ENCODE results near the gene CACNA2D3. TPM values are rescaled to one million over a fixed set of nuclear protein-coding genes. Genes with fewer than 3 reads are reported as not detected.

CACNA2D3 gene
- total RNA-seq, 1 donor from 2014 or later, result not detected

DNA sequence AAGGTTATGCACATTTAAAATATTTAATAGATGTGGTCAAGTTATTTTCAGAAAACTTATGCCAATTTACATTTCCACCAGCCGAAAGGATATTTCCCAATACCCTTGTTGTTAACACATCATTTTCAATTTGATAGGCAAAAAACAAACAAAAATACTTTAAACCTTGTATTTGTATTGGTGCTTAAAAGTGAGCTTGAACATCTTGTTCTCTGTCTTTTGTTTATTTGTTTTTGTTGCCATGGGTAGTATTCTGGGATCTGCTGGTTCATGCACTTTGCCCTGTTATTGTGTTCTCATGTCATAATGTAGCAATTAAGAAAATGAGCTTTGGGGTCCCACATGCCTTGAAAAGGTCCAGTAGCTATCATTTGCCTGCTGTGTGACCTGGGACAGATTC, 614.1 kb downstream of the CACNA2D3 start:
- Mint-ChIP-seq H3K27ac (no peak overlapping the region), H3K27me3 (ENCODE audit: insufficient read depth) (no peaks in the 10 kb centered on the region), H3K4me1 (ENCODE audit: low read depth) (no peaks in the 10 kb centered on the region), H3K36me3 (ENCODE audit: low read depth) (no peaks in the 10 kb centered on the region), H3K4me3 (no peak overlapping the region), H3K9me3 (no peaks in the 10 kb centered on the region)
- intact Hi-C loops (cut with micrococcal nuclease), result no loop called here
- no peak for DNase-seq (ENCODE audit: low spot score)

GRCh38 chr3:54743755-54744154, 621.4 kb downstream of the CACNA2D3 start:
- Mint-ChIP-seq H3K9me3 (no peaks in the 10 kb centered on the region), H3K27ac (no peak overlapping the region), H3K36me3 (ENCODE audit: low read depth) (no peaks in the 10 kb centered on the region), H3K27me3 (ENCODE audit: insufficient read depth) (no peaks in the 10 kb centered on the region), H3K4me1 (ENCODE audit: low read depth) (no peaks in the 10 kb centered on the region), H3K4me3 (no peak overlapping the region)
- intact Hi-C loops (cut with micrococcal nuclease), result no loop called here
- DNase-seq (ENCODE audit: low spot score), result no peak

DNA sequence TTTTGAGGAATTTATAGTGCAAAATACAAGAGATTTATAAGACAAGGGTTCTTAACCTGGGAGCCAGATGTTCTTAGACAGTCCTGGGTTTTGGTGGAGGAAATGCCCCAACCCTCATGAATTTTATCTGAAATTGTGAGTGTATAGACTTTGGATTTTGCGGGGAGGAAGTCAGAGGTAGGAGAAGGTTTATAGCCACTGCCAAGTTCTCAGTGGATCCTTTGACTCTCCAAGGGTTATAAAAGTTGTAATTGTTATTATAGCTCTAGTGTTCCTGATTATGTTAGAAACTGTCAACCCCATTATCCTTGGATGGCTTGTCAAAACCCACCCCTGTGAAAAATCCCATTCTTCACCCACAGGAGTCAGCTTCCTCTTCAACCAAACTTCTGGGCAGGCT, 621.9 kb downstream of the CACNA2D3 start:
- Mint-ChIP-seq H3K4me1 (ENCODE audit: low read depth) (no peaks in the 10 kb centered on the region), H3K27ac (no peak overlapping the region), H3K4me3 (no peak overlapping the region), H3K9me3 (no peaks in the 10 kb centered on the region), H3K27me3 (ENCODE audit: insufficient read depth) (no peaks in the 10 kb centered on the region), H3K36me3 (ENCODE audit: low read depth) (no peaks in the 10 kb centered on the region)
- intact Hi-C loops (cut with micrococcal nuclease), result no loop called here
- no peak for DNase-seq (ENCODE audit: low spot score)

DNA sequence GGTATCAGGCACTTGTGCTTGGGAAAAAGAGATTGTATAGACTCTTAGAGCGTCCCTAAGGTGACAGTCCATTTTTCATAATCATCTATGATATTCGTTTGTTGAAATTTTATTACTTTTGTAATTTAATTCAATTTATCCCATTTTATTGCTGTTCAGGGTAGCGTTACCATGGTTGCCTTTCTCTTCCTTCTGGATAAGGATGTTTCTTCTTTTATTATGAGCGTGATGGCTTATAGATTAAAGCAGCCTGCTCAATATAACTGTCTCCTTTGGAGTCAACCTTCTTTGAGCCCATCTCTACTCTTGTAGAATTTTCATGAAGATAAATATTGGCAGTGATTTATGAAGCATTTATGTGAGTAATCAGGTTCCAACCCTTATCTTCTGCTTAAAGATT, 623.5 kb downstream of the CACNA2D3 start:
- Mint-ChIP-seq H3K27me3 (ENCODE audit: insufficient read depth) (no peaks in the 10 kb centered on the region), H3K4me1 (ENCODE audit: low read depth) (no peaks in the 10 kb centered on the region), H3K36me3 (ENCODE audit: low read depth) (no peaks in the 10 kb centered on the region), H3K9me3 (no peaks in the 10 kb centered on the region), H3K27ac (no peak overlapping the region), H3K4me3 (no peak overlapping the region)
- intact Hi-C loops (cut with micrococcal nuclease), result no loop called here
- no peak for DNase-seq (ENCODE audit: low spot score)

DNA sequence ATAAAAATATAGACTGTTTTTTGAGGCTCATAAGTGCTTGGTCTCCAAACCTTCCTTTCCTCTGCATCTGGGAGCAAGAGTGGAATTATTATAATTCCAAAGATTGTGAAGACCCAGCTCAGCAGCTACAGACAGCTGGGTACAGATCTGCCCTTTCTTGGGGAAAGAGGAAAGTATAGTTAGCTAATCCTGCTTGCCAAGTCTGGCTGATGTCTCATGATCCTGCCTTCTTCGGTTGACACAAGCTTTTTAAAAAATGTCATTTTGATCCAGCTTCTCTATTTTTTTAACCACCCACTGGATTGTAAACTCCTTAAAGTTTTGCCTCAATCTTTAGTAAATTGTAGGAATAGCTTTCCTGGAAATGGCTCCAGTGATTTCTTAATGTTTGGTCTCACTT, 624.4 kb downstream of the CACNA2D3 start:
- DNase-seq (ENCODE audit: low spot score), result no peak
- Mint-ChIP-seq H3K27me3 (ENCODE audit: insufficient read depth) (no peaks in the 10 kb centered on the region), H3K9me3 (no peaks in the 10 kb centered on the region), H3K4me3 (no peak overlapping the region), H3K4me1 (ENCODE audit: low read depth) (no peaks in the 10 kb centered on the region), H3K36me3 (ENCODE audit: low read depth) (no peaks in the 10 kb centered on the region), H3K27ac (no peak overlapping the region)
- intact Hi-C loops (cut with micrococcal nuclease), result no loop called here

- no peaks in the 10 kb centered on the region for H3K4me1 Mint-ChIP-seq (ENCODE audit: low read depth)
- no peak for DNase-seq (ENCODE audit: low spot score)
- intact Hi-C loops (cut with micrococcal nuclease), result no loop called here
- H3K9me3 Mint-ChIP-seq, result no peaks in the 10 kb centered on the region
- H3K27ac Mint-ChIP-seq, result no peak overlapping the region
- no peak overlapping the region for H3K4me3 Mint-ChIP-seq
- no peaks in the 10 kb centered on the region for H3K27me3 Mint-ChIP-seq (ENCODE audit: insufficient read depth)
- H3K36me3 Mint-ChIP-seq (ENCODE audit: low read depth), result no peaks in the 10 kb centered on the region
Measured at GRCh38 chr3:54755756-54756155, 633.4 kb downstream of the CACNA2D3 start.

DNA sequence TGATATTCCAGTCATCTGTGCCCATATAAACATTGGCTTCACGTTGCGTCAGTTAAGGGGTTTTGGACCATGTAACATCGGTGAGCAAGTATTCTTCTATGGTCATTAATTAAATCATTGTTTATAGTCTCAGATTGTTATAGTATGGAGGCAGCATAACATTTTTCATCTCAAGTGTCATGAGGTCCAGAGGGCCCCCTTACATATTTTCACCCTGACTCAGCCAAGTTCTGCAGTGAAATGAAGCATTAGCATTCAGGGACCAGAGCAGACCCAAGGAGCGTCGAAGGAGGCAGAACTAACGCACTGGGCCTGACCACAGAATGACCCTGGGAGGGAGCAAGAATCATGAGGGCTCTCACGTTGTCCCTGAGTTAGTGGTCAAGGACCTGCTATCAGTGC, 634.0 kb downstream of the CACNA2D3 start:
- Mint-ChIP-seq H3K9me3 (no peaks in the 10 kb centered on the region), H3K27ac (no peak overlapping the region), H3K36me3 (ENCODE audit: low read depth) (no peaks in the 10 kb centered on the region), H3K4me3 (no peak overlapping the region), H3K4me1 (ENCODE audit: low read depth) (no peaks in the 10 kb centered on the region), H3K27me3 (ENCODE audit: insufficient read depth) (no peaks in the 10 kb centered on the region)
- intact Hi-C loops (cut with micrococcal nuclease), result no loop called here
- no peak for DNase-seq (ENCODE audit: low spot score)

GRCh38 chr3:54758461-54758860, 636.1 kb downstream of the CACNA2D3 start:
- Mint-ChIP-seq H3K36me3 (ENCODE audit: low read depth) (no peaks in the 10 kb centered on the region), H3K27ac (no peak overlapping the region), H3K4me3 (no peak overlapping the region), H3K4me1 (ENCODE audit: low read depth) (no peaks in the 10 kb centered on the region), H3K27me3 (ENCODE audit: insufficient read depth) (no peaks in the 10 kb centered on the region), H3K9me3 (no peaks in the 10 kb centered on the region)
- DNase-seq (ENCODE audit: low spot score), result no peak
- intact Hi-C loops (cut with micrococcal nuclease), result no loop called here

- Mint-ChIP-seq H3K27ac (no peak overlapping the region), H3K4me1 (ENCODE audit: low read depth) (no peaks in the 10 kb centered on the region), H3K27me3 (ENCODE audit: insufficient read depth) (no peaks in the 10 kb centered on the region), H3K4me3 (no peak overlapping the region), H3K36me3 (ENCODE audit: low read depth) (no peaks in the 10 kb centered on the region), H3K9me3 (no peaks in the 10 kb centered on the region)
- intact Hi-C loops (cut with micrococcal nuclease), result no loop called here
- no peak for DNase-seq (ENCODE audit: low spot score)
Measured at GRCh38 chr3:54759166-54759565, 636.8 kb downstream of the CACNA2D3 start.

GRCh38 chr3:54760201-54760600, 637.8 kb downstream of the CACNA2D3 start:
- H3K9me3 Mint-ChIP-seq, result no peaks in the 10 kb centered on the region
- no peak for DNase-seq (ENCODE audit: low spot score)
- H3K4me3 Mint-ChIP-seq, result no peak overlapping the region
- no peaks in the 10 kb centered on the region for H3K27me3 Mint-ChIP-seq (ENCODE audit: insufficient read depth)
- no peak overlapping the region for H3K27ac Mint-ChIP-seq
- intact Hi-C loops (cut with micrococcal nuclease), result no loop called here
- H3K36me3 Mint-ChIP-seq (ENCODE audit: low read depth), result no peaks in the 10 kb centered on the region
- H3K4me1 Mint-ChIP-seq (ENCODE audit: low read depth), result no peaks in the 10 kb centered on the region

DNA sequence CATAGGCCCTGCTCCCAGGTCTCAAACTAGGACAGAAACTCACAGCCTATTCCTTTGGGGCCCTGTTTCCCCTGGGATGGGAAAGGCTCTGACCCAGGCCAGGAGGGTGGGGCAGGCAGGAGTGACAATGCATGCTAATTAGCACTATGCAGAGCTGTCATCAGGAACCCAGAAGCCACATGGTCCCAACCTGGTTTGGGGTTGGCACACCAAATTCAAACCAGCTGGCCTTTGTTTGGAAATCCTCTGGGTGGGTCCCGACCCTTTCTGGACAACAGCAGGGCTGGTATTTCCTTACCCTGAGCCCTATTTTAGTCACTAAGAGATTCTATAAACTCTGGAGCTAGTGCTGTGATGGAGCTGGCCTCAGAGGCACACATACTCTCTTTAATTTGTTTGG, 639.3 kb downstream of the CACNA2D3 start:
- H3K4me3 Mint-ChIP-seq, result no peak overlapping the region
- H3K27ac Mint-ChIP-seq, result no peak overlapping the region
- DNase-seq (ENCODE audit: low spot score), result no peak
- no peaks in the 10 kb centered on the region for H3K27me3 Mint-ChIP-seq (ENCODE audit: insufficient read depth)
- intact Hi-C loops (cut with micrococcal nuclease), result no loop called here
- H3K9me3 Mint-ChIP-seq, result no peaks in the 10 kb centered on the region
- no peaks in the 10 kb centered on the region for H3K36me3 Mint-ChIP-seq (ENCODE audit: low read depth)
- no peaks in the 10 kb centered on the region for H3K4me1 Mint-ChIP-seq (ENCODE audit: low read depth)

DNA sequence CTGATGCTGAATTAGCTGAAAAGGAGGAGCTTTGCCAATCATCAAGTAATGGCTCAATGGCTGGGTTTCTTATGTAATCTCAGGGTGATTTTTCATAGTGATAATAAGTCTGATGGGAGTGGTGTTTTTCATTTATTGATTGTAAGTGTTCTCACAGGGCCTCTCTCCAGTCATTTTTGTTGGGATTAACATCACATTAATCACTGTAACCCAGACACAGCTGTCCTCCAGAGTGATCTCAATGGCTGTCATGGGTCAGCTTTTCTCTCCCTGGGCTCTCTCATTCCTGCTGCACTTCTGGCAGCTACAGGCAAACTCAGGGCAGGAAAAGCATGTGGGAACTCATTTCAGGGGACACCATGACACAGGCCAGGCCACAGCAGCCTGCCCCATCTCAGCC, 642.6 kb downstream of the CACNA2D3 start:
- intact Hi-C loops (cut with micrococcal nuclease), result no loop called here
- H3K27me3 Mint-ChIP-seq (ENCODE audit: insufficient read depth), result no peaks in the 10 kb centered on the region
- no peak overlapping the region for H3K4me3 Mint-ChIP-seq
- DNase-seq (ENCODE audit: low spot score), result no peak
- no peaks in the 10 kb centered on the region for H3K36me3 Mint-ChIP-seq (ENCODE audit: low read depth)
- H3K4me1 Mint-ChIP-seq (ENCODE audit: low read depth), result no peaks in the 10 kb centered on the region
- no peak overlapping the region for H3K27ac Mint-ChIP-seq
- H3K9me3 Mint-ChIP-seq, result no peaks in the 10 kb centered on the region

DNA sequence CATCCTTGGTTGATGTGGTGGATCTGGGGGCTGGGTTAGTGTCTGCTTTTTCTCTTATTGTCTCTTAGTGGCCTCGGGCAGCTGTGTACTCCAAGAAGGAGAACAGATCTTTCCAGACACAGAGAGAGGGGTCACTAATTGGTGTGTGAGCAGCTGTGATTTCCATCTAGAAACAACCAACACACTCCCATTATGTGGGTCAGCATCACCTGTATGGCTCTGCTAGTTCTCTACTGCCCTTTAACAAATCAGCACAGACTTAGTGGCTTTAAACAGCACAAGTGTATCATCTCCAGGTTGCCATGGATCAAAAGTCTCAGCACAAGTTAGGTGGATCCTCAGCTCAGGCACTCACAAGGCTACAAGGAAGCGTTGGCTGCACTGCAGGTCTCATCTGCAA, 648.7 kb downstream of the CACNA2D3 start:
- no peak overlapping the region for H3K4me3 Mint-ChIP-seq
- H3K27ac Mint-ChIP-seq, result no peak overlapping the region

GRCh38 chr3:54772051-54772450, 649.7 kb downstream of the CACNA2D3 start:
- DNase-seq (ENCODE audit: low spot score), result no peak
- Mint-ChIP-seq H3K27me3 (ENCODE audit: insufficient read depth) (no peaks in the 10 kb centered on the region), H3K36me3 (ENCODE audit: low read depth) (no peaks in the 10 kb centered on the region), H3K4me3 (no peak overlapping the region), H3K4me1 (ENCODE audit: low read depth) (no peaks in the 10 kb centered on the region), H3K9me3 (no peaks in the 10 kb centered on the region), H3K27ac (no peak overlapping the region)
- intact Hi-C loops (cut with micrococcal nuclease), result no loop called here

More for the DNA sequence above, 648.7 kb downstream of the CACNA2D3 start:
- Mint-ChIP-seq H3K27me3 (ENCODE audit: insufficient read depth) (no peaks in the 10 kb centered on the region), H3K36me3 (ENCODE audit: low read depth) (no peaks in the 10 kb centered on the region), H3K9me3 (no peaks in the 10 kb centered on the region), H3K4me1 (ENCODE audit: low read depth) (no peaks in the 10 kb centered on the region)
- no peak for DNase-seq (ENCODE audit: low spot score)
- intact Hi-C loops (cut with micrococcal nuclease), result no loop called here
